Vagina (tissue), 2 donors: ENCODE measurements around the gene ADPRH.

ENCODE experiments used
- POLR2AphosphoS5 ChIP-seq, 2 donors: sonication (generic); formaldehyde crosslinking; IDR thresholded peaks; one replicate each; pipeline ENCODE4 v1.9.0; 2017; ENCODE audit warnings: antibody characterized with exemption in 2 of 2, mild to moderate bottlenecking in 2 of 2, low read depth in 1 of 2; ENCODE audit not compliant: insufficient read depth in 1 of 2
- TF ChIP-seq, protein P1 (sequence below), 3 experiments: fragments of 450-650 bp in 2 of 3; fragments of 200-600 bp in 1 of 3; sonication (generic) in 1 of 3; IDR thresholded peaks; one replicate each; pipeline ENCODE4 v1.5.1; 2017 to 2019; ENCODE audit warnings: antibody characterized with exemption in 3 of 3, mild to moderate bottlenecking in 2 of 3, moderate library complexity in 2 of 3

DNA sequence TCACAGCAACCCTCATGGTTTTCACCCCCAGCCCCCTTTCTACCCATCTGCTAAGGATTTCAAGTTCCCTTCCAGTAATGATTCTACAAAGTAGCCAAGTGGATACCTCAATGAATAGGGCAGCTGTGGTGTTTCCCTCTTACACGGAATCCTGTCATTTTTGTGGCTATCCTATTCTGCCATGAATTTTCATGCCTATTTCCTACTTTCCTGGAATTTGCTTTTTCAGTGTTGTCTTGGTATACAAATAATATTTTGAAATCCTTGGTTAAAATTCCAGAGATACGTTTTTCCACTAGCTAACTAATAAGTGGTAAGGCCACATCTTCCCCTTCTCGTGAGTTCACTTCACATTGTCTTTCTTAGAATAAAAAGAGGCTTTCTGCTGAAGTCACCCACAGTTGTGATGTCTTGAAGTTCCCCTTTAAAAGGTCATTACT, 7.5 kb downstream of the ADPRH start:
- TF ChIP-seq POLR2AphosphoS5 (IDR thresholded peaks at IDR 0.05; ENCODE audit: insufficient read depth in 1 of 2, low read depth in 1 of 2): no peak
- TF ChIP-seq, protein P1, sequence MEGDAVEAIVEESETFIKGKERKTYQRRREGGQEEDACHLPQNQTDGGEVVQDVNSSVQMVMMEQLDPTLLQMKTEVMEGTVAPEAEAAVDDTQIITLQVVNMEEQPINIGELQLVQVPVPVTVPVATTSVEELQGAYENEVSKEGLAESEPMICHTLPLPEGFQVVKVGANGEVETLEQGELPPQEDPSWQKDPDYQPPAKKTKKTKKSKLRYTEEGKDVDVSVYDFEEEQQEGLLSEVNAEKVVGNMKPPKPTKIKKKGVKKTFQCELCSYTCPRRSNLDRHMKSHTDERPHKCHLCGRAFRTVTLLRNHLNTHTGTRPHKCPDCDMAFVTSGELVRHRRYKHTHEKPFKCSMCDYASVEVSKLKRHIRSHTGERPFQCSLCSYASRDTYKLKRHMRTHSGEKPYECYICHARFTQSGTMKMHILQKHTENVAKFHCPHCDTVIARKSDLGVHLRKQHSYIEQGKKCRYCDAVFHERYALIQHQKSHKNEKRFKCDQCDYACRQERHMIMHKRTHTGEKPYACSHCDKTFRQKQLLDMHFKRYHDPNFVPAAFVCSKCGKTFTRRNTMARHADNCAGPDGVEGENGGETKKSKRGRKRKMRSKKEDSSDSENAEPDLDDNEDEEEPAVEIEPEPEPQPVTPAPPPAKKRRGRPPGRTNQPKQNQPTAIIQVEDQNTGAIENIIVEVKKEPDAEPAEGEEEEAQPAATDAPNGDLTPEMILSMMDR (IDR thresholded peaks at IDR 0.05): no peak
